HepG2 (cell line): Measurements from ENCODE around the gene TMEM217.

Experiments used
- CCDC6 ChIP-seq: sonication (generic); formaldehyde crosslinking; IDR thresholded peaks from 2 replicates; pipeline ENCODE4 v1.8.1; 2022; ENCODE audit warnings: mild to moderate bottlenecking, missing genetic modification reagents, moderate library complexity
- ELF1 ChIP-seq: sonication (generic); formaldehyde crosslinking; IDR thresholded peaks from 2 replicates; pipeline ENCODE4 v1.4.0; 2020; ENCODE audit warnings: missing genetic modification reagents
- EZH2 ChIP-seq: conservative IDR thresholded peaks from 2 replicates; pipeline ENCODE4 v1.6.1; 2012; ENCODE audit warnings: mild to moderate bottlenecking, low read depth, low read length, moderate library complexity
- GRHL1 ChIP-seq: sonication (generic); formaldehyde crosslinking; conservative IDR thresholded peaks from 2 replicates; pipeline ENCODE4 v1.8.0; 2022; ENCODE audit warnings: missing genetic modification reagents
- PATZ1 ChIP-seq: sonication (generic); formaldehyde crosslinking; IDR thresholded peaks from 2 replicates; pipeline ENCODE4 v1.4.0; 2020; ENCODE audit warnings: missing genetic modification reagents
- ZNF431 ChIP-seq: sonication (generic); formaldehyde crosslinking; IDR thresholded peaks from 2 replicates; pipeline ENCODE4 v1.9.0; 2022; ENCODE audit warnings: missing genetic modification reagents, low read depth, mild to moderate bottlenecking, borderline replicate concordance

GRCh38 chr6:37293426-37293825 is 35.5 kb upstream of the TMEM217 start:
- no peak for TF ChIP-seq PATZ1 (CRISPR knock-in tag)
- no peak for TF ChIP-seq ZNF431 (CRISPR knock-in tag)
- no peak for TF ChIP-seq CCDC6 (CRISPR knock-in tag)
- no peak for TF ChIP-seq EZH2
- no peak for TF ChIP-seq ELF1 (CRISPR knock-in tag)
- no peak for TF ChIP-seq GRHL1 (CRISPR knock-in tag)
